NCI-H146 treated with DMSO at 0.1 percent for 48 hours (cell line): ENCODE data around the gene POLR1G.
A peak's percentile ranks its signal among the peaks of the same experiment; 100 is the strongest.
"Not testable (repeated sequence)": the region's sequence is repeated elsewhere in the genome, so short reads cannot be mapped to it uniquely, and the experiment has no call there.

Experiments used
- DNase-seq: peaks from one replicate; lab custom pipeline; 2025; ENCODE audit not compliant: unreplicated experiment; lab: John Stamatoyannopoulos, UW

POLR1G gene

DNA sequence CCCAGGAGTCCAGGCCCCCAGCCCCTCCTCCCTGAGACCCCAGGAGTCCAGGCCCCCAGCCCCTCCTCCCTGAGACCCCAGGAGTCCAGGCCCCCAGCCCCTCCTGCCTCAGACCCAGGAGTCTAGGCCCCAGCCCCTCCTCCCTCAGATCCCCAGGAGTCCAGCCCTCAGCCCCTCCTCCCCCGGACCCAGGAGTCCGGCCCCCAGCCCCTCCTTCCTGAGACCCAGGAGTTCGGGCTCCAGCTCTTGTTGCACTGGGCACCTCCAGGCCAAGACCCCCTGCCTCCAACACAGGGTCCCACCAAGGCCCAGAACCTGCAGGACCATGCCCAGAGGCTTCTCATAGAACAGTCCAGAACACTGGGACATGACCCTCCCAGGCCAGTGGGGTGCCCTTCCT is 13.5 kb downstream of the POLR1G start:
- DNase-seq, result no peak

DNA sequence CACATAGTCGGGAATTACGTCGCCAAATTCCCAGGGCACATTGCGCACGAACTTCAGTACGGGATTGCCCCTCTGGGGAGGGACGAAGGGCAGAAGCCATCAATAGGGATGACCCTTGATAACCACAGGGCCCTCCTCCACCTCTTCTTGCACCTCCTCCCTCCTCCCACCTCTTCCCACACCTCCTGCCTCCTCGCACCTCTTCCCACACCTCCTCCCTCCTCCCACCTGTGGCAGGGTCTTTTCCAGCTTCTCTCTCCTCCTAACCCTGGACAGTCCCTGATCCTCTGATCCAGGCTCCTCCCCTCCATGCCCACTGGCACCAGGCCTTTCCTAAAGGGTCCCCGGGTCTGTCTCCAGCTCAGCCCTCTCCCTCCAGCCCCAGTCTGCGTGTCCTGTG is 13.9 kb downstream of the POLR1G start:
- no peak for DNase-seq

DNA sequence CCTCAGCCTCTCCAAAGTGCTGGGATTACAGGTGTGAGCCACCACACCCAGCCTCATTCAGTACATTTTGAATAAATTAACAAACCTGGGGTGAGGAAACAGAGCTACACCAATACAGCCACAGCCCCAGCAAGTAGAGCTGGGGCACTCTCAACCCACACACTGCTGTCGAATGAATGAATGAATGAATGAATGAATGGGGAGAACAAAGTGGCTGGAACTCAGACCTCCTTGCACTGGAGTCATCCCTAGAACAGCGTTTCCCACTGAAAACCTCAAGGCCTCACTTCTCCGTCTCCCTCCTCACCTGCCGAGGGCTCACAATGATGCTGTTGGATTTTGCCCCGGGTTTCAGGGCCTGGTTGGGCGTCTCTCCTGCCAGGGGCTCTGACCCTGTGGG is 14.4 kb downstream of the POLR1G start:
- no peak for DNase-seq

DNA sequence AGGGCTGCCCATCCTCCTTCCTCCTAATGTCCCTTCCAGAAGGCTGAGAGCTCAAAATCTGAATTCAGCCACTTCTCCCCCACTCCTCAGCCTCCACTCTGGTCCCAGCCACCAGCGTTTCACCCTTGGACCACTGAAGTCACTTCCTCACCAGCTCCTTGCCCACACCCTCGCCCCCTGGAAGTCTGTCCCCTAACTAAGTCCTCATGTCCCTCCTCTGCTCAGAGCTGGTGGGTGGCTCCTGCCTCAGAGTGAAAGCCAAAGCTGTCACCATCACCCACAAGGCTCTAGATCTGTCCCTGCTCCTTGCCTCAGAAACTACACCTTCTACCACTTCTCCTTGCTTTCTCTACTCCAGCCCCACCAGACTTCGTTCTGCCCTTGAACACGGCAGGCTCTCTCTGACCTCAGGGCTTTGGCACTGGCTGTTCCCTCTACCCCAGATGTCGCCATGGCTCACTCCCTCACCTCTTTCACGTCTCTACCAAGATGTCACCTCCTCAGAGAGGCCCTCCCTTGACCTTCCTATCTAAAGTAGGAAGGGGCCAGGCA is 15.6 kb downstream of the POLR1G start:
- DNase-seq, result no peak

DNA sequence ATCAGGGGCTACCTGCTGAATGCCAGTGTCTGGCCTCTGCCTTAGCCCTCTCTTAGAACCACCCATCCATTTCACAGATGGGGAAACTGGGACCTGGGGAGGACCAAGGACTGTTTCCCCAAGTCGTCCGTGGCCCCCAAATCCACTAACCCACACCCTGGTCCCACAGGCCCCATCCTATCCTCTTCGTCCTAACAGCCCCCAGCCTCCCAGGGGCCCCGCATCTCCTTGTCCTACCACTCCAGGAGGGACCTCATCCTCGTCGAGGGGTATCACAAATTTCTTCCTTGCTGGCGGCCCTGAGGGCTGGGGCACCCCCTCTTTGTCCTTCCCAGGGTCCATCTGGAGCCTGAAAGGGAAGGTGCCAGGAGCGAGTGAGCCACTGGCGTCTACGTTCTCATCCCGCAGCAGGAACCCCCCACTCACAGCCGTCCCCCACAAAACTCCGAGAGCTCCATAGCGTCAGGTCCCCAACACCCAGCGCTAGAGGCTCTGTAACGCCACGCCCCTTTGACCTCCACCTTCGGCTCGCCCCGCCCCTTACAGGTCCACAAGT is 16.7 kb downstream of the POLR1G start:
- DNase-seq, result no peak

DNA sequence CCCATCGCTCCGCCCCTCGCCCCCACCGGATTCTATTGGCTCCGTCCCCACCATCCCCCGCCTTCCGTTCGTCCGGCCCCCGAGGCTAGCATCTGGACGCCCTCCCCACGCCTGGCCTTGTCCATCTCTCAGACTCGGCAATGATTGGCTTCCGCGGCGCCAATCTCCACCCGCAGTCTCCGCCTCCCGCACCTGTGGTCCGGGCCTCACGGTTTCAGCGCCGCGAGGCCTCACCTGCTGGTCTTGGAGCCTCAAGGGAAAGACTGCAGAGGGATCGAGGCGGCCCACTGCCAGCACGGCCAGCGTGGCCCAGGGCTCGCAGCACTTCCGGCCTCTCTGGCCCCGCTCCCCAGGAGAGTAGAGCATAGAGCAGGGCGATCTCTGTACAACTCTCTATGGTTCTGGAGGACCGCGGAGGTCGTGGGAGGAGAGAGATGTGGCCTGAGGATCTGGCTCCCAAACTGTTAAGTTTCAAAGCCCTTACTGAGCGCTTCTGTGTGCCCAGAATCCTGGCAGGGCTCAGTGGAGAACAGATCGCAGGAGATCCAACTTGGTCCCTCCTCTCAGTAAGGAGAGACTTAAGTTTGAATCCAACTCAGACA is 17.2 kb downstream of the POLR1G start, which contains the start of gene ERCC1:
Gene ERCC1 (minus strand): TSS at position 329 of the 602 bp plus-strand sequence. CDS start 543 bp downstream, outside the sequence.
- peak; percentile 98 for DNase-seq

DNA sequence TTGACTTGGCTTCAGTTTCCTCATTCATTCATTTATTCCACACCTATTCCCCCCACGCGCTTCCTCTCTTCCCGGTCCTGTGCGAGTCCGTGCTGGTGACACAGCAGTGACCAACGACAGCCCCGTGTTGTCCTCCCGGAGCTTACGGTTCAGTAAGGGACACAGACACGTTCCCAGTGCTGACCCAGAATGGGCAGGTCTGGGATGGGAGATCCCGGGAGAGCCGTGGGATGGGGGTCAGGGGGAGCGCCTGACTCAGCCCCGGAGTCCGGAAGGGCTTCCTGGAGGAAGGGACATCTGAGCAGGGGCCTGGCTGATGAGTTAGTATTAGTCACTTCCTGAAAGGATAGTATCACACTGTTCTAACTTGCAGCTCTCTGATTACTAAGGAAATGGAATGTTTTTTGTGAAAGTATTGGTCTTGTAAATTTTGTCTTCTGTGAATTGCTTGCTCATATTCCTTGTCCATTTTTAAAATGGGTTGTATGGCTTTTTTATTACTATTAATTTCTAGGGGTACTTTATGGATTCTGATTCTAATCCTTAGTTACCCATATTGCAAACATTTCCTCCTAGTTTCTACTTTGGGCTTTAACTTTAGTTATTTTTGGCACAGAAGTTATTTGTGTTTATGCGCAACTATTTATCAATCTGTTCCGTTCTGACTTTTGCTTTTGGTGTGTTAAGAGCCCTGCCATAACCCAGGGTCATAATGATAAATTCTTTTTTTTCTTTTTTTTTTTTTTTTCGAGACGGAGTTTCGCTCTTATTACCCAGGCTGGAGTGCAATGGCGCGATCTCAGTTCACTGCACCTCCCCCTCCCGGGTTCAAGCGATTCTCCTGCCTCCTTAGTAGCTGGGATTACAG is 18.0 kb downstream of the POLR1G start:
- peak; percentile 40 for DNase-seq

DNA sequence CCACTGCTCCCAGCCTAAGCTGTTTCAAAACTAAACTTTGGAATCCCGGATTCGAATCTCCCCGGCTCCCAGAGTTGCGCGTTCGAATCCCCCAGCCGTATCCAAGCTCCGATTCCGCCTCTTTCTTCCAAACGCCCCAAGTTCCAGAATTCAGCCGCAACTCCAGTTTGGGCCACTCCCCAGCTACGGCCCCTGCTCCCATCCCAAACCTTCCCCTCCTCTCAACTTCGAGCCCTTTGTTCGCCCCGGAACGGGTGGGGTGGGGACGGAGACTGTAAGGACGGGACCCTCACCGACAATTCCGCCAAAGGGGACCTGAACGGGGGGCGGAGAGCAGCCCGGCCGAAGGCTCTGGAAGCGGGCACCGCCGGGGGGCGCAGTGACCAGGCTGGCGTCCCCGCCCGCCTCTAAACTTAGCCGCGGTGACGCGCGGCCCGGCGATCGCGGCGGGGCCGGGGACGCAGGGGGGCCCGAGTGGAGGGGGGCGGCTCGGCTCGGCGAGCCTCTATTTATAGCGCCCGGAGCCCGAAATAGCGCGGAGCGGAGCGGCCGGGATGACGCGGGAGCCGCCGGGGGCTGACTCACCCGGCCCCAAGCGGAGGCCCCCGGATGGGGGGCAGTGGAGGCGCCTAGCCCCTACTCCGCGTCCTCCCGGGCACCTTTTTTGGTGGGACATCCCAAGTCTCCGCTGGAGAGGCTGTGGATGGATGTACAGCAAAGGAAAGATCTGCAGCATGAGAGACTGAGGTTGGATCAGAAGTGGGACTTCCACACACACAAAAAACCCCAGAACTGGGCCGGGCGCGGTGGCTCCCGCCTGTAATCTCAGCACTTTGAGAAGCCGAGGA is 22.2 kb downstream of the POLR1G start:
- DNase-seq, result no peak

DNA sequence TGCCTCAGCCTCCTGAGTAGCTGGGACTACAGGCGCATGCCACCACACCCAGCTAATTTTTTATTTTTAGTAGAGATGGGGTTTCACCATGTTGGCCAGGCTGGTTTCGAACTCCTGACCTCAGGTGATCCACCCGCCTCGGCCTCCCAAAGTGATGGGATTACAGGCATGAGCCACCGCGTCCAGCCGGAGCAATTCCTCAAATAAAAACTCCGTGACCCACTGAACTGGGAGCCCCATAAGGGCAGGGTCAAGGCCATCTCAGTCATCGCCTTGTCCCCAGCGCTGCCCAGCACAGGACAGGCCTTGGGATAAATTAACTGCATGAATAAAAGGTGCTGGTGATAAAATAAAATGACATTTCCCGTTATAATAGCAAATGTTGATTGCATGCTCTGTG is 23.5 kb downstream of the POLR1G start:
- not testable (repeated sequence) for DNase-seq

DNA sequence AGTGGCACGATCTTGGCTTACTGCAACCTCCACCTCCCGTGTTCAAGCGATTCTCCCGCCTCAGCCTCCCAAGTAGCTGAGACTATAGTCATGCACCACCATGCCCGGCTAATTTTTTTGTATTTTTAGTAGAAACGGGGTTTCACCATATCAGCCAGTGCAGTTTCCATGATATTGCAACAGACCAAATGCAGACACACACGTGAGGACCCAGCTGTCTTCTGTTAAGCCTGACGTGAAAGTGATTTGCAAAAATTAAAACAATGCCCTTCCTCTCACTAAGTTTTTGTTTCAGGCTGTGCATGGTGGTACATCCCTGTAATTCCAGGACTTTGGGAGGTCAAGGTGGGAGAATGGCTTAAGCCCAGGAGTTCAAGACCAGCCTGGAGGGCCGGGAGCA is 24.6 kb downstream of the POLR1G start:
- DNase-seq, result not testable (repeated sequence)

DNA sequence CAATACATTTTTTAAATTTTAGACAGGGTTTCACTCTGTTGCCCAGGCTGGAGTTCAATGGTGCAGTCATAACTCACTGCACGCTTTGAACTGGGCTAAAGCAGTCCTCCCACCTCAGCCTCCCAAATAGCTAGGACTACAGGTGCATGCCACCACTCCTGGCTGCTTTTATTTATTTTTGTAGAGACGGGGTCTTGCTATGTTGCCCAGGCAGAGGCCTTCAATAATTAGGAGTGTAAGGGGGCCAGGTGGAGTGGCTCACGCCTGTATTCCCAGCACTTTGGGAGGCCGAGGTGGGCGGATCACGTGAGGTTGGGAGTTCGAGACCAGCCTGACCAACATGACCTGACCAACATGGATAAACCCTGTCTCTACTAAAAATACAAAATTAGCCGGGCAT is 26.1 kb downstream of the POLR1G start:
- not testable (repeated sequence) for DNase-seq

DNA sequence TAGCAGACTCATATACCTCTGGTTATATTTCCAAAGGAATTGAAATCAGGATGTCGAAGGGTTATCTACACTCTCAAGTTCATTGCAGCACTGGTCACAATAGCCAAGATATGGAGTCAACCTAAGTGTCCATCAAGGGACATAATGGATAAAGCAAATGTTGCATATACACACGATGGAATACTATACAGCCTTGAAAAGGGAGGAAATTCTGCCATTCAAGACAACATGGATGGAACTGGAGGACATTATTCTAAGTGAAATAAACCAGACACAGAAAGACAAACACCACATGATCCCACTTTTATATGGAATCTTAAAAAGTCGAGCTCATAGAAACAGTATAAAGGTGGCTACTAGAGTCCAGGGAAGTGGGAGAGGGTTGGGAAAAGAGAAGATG is 30.9 kb downstream of the POLR1G start:
- DNase-seq, result no peak

DNA sequence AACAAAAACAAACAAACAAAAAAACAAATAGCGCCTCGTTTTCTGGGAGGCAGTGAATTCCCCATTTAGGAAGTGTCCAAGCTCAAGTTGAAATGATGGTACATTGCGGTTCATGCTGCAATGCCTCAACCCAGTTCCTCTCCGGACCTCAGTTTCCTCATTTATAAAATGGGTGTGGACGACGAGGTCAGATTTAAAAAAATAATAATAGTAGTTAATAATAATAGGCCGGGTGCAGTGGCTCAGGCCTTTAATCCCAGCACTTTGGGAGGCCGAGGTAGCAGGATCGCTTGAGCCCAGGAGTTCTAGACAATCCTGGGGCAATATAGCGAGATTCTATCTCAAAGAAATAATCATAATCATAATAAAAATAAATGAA is 32.7 kb downstream of the POLR1G start:
- no peak for DNase-seq

DNA sequence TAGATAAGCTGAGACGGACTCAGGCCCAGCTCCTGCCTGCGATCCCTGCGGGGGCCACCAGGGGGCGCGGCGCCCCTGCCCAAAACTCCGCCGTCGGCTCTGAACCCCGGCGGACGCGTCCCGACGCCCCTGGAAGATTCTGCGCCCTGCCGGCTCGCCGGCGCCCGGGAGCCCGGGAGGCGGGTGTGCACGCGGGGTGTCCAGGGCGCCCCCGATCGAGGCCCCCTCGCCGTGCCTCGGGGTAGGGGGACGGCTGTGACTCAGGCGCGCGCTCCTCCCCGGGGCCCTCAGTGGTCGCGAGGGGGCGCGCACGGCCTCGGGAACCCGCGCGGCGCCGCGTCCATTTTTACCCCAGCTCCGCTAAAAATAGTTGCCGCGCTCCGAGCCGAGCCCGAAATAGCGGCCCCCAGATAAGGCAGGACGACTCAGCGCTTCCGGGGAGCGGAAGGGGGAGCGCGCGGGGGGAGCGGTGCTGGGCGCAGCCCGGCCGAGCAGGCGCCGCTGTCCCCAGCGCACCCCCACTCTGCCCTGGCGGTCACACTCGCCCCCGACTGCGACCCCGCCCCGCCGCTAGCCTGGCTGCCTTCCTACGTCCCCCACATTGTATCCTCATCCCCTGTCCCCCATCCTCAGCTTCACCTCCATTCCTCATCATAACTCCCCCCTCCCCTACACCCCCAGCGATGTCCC is 33.3 kb downstream of the POLR1G start:
- DNase-seq, result peak; percentile 51

DNA sequence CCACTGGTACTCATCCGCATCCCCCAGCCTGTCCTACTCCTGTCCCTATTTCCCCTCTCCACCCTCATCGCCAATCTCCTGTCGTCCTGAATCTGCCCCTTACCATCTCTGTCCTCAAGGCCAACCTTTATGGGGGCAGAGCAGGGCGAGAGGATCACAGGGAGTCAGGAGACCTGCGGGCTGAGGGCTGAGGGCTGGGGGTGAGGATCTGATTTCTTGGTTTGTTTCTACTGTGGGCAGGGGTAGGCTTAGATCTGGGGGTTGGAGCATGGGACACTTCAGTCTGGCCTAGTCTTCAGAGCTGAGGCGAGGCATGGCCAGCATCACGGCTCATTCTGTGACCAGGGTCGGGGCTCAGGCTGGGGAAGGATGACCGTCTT is 33.8 kb downstream of the POLR1G start:
- no peak for DNase-seq

DNA sequence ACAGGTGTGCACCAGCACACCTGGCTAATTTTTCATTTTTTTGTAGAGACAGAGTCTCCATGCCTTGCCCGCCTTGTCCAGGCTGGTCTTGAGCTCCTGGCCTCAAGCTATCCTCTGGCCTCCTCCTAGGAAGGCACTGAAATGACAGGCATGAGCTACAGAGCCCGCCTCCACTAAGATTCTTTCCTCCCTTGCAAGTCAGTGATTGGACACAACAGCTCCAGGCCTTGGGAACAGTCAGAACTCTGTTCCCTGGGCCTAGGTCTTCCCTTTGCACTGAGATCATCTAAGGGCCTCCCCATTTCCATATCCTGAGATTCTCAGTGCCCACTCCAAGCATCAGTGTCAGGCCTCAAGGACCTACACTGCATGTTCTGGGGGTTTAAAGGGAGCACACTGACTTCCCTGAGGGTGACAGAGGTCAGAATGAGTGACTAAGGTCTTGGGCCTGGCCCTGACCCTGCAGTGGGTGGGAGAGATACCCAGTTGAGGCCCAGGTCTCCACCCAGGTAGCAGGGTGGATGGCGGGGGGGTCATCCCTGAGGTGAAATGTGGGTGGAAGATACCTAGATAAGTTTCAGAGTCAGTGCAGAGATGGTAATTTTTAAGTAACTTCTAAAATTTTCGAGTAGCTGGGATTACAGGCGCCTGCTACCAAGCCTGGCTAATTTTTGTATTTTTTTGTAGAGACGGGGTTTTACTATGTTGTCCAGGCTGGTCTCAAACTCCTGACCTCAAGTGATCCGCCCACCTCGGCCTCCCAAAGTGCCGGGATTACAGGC is 34.6 kb downstream of the POLR1G start:
- DNase-seq, result no peak

DNA sequence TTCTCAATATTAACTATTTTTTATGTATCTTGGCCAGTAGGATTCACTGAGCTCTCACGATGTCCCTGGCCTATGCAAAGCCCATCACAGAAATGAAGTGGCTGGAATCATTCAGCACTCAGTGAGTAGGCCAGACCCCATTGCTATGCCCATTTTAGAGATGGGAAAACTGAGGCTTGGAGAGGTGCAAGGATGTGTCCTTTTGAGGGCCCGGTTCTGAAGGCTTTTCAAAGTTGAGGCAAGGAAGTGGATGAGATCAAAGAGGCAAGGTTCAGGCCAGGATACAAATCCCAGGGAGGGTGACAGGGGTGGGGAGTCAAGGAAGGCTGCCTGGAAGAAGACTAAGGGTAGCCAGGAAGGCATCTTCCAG is 35.9 kb downstream of the POLR1G start:
- DNase-seq, result no peak

DNA sequence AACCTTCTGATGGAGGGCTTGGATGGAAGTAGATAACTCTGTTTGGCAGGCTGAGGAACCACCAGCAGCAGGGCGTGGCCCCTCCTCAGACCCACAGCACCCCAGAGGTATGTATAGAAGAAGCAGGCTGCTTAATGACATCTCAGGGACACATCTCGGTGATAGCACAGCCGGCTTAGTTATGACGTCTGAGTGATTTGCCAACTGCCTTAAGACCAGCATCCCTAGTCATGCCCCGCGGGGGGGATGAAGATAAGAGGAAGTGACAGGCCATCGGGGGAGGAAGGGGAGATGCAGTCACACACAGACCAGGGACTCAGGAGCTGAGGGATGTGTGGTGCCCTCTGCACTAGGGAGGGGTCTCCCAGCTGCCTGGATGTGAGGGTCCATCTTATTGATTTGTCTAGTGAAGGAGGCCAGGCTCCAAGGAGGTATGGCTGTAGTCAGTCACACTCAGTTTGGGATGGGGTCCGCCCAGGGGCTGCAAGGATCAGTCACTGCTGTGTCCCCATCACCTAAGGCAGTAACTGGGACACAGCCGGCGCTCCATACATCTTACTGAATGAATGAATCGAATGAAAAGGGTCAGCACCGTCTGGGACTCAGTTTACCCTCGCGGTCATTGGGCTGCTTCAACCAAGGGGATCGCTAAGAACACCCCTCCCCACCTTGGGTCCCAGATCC is 36.5 kb downstream of the POLR1G start:
- no peak for DNase-seq
